Stimulated activated naive CD8-positive, alpha-beta T cell treated with anti-CD3 and anti-CD28 coated beads, Interleukin-15, Interleukin-2, amounts not matched to agents 100 ng/mL and 50 ng/mL, for 24 hours (primary cell): ENCODE measurements around the gene MZT2A.
"Not testable (repeated sequence)": the region's sequence is repeated elsewhere in the genome, so short reads cannot be mapped to it uniquely, and the experiment has no call there.

Source experiments
- H3K27ac Mint-ChIP-seq: one replicate; pipeline ENCODE4 v1.8.0; 2021; ENCODE audit warnings: mild to moderate bottlenecking, mixed read lengths
- H3K27me3 Mint-ChIP-seq: one replicate; pipeline ENCODE4 v1.8.0; 2021; ENCODE audit warnings: mixed read lengths
- H3K36me3 Mint-ChIP-seq: one replicate; pipeline ENCODE4 v1.8.0; 2021; ENCODE audit warnings: low read depth, mixed read lengths
- H3K4me1 Mint-ChIP-seq: one replicate; pipeline ENCODE4 v1.8.0; 2021; ENCODE audit warnings: low read depth, mixed read lengths
- H3K4me3 Mint-ChIP-seq: one replicate; pipeline ENCODE4 v1.8.0; 2021; ENCODE audit warnings: mild to moderate bottlenecking, mixed read lengths
- H3K9me3 Mint-ChIP-seq: one replicate; pipeline ENCODE4 v1.8.0; 2021; ENCODE audit warnings: mixed read lengths

The MZT2A gene

DNA sequence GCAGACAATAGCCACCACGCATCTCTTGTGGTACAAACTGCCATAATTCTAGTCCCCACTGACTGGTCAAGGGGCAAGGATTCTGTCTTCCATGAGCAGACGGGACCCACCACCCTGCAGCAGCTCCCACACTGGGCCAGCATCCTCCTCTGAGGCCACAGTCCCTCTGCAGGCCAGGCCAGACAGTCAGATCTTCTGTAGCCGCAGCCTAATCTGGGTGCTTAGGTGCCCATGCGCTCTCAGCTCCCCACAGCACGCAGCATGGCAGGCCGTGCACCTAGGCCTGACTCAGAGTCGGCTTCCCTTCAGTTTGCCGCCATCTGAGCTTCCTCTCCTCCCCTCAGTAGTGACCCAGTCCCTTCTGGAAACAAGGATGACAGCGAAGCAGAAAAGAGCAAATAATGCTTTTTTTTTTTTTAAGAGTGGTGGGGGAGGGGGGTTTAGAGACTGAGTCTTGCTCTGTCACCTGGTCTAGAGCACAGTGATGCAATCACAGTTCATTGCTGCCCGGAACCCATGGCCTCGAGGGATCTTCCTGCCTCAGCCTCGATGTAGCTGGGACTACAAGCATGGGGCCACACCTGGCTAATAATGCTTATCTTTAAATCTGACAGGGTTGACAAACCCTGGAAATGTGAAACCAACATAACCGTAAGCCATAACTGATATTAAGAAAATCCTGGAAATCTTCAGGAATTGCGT lies 5.8 kb downstream of the MZT2A start:
- not testable (repeated sequence) for H3K27ac Mint-ChIP-seq, H3K27me3 Mint-ChIP-seq, H3K9me3 Mint-ChIP-seq, H3K4me3 Mint-ChIP-seq
- peaks cover 17% of the 10 kb centered on the region for H3K36me3 Mint-ChIP-seq
- peaks cover 13% of the 10 kb centered on the region for H3K4me1 Mint-ChIP-seq

DNA sequence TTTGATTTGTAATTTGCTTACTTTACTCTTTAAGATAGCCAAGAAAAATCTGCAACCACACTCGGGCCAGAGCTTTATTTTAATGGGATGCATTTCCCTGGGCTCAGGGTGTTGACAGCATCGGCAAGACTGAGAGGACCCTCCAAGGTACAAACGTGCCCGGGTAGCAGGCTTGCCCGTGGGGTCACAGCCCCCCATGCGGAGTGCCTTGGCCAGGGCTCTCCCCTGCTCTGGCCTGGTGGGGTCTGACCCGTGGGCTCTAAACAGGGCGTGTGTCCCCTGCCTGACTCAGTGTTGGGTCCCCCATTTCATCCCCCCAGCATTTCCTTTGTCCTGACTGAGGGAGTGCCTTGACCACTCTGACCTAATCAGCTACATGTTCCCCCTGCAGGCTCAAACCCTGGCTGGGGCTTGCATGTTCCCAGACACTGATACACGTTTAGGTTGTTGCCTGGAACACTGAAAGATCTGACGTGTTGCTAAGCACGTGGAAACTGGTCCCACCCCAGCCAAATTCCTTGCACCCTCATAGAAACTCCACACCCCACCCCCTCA lies 7.2 kb downstream of the MZT2A start:
- H3K9me3 Mint-ChIP-seq, H3K27me3 Mint-ChIP-seq, H3K4me3 Mint-ChIP-seq, H3K27ac Mint-ChIP-seq, H3K4me1 Mint-ChIP-seq: not testable (repeated sequence)
- H3K36me3 Mint-ChIP-seq: peaks cover 12% of the 10 kb centered on the region

DNA sequence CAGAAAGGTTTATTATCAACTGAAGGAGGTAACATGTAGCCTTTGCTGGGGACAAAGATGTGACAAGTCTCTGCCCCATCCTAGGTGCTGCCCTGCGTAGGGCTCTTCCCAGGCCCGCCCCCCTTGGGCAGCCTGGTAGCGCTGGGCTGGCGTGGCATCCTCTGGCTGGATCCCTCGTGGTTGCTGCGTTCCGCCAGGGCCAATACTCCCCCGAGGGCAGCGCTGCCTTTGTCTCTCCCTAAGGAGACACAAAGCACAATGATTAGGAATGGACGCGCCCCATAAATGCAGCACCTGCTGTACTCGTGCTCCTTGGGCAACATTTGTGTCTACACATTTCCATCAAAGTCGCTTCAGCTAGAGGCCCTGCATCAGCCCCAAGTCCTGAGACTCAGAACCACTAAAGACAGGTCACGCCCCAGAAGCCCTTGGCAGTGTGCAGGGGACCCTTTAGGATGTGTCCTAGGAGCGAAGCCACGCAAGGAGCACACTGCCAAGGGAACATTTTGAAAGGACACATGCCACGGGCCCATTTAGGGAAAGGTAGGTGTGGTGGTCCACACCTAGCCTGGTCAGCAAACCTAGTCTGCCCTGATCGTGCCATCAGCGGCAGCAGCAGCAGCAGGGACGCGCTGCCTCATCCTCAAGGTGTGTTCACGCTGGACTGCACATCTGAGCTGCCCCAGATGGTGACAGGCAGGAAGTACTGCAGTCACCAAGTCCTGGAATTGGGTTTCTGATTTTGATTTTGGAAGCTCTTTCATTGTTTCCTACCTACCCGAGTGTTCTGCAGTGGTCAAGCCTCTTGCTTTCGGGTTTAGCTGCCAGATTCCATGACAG lies 8.0 kb downstream of the MZT2A start:
- H3K27me3 Mint-ChIP-seq, H3K4me1 Mint-ChIP-seq, H3K27ac Mint-ChIP-seq, H3K4me3 Mint-ChIP-seq, H3K9me3 Mint-ChIP-seq: not testable (repeated sequence)
- H3K36me3 Mint-ChIP-seq: peaks cover 12% of the 10 kb centered on the region

DNA sequence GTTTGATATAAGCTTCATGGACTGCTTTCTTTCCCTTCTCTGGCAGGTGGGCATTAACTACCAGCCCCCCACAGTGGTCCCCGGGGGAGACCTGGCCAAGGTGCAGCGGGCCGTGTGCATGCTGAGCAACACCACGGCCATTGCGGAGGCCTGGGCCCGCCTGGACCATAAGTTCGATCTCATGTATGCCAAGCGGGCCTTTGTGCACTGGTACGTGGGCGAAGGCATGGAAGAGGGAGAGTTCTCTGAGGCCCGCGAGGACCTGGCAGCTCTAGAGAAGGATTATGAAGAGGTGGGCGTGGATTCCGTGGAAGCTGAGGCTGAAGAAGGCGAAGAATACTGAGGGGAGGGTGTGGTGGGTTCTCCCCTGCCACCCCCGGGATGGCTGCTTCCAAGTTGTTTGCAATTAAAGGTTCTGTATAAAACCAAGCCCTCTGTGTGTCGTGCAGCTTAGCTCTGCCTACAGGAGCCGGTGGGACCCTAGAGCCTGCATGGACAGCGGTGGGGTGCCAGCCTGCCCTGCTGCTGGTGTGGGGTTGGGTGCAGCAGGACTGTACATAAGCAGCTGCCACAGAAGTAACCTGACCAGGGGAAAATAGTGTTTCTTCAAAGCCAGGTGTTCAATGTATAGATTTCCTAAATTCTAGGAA lies 9.6 kb downstream of the MZT2A start:
- not testable (repeated sequence) for H3K9me3 Mint-ChIP-seq, H3K27me3 Mint-ChIP-seq, H3K27ac Mint-ChIP-seq, H3K36me3 Mint-ChIP-seq, H3K4me3 Mint-ChIP-seq, H3K4me1 Mint-ChIP-seq

DNA sequence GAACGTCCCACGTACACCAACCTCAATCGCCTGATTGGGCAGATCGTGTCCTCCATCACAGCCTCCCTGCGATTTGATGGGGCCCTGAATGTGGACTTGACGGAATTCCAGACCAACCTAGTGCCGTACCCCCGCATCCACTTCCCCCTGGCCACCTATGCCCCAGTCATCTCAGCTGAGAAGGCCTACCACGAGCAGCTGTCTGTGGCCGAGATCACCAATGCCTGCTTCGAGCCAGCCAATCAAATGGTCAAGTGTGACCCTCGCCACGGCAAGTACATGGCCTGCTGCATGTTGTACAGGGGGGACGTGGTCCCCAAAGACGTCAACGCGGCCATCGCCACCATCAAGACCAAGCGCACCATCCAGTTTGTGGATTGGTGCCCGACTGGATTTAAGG lies 11.8 kb downstream of the MZT2A start:
- not testable (repeated sequence) for H3K27ac Mint-ChIP-seq, H3K9me3 Mint-ChIP-seq, H3K4me1 Mint-ChIP-seq, H3K27me3 Mint-ChIP-seq, H3K4me3 Mint-ChIP-seq
- peaks cover 14% of the 10 kb centered on the region for H3K36me3 Mint-ChIP-seq

- H3K4me3 Mint-ChIP-seq, H3K9me3 Mint-ChIP-seq, H3K4me1 Mint-ChIP-seq, H3K27me3 Mint-ChIP-seq: not testable (repeated sequence)
- peaks cover 14% of the 10 kb centered on the region for H3K36me3 Mint-ChIP-seq
- peak overlapping the region; percentile 77 for H3K27ac Mint-ChIP-seq
Measured at GRCh38 chr2:131478850-131479461, 13.2 kb downstream of the MZT2A start.

GRCh38 chr2:131478074-131478849 lies 13.9 kb downstream of the MZT2A start:
- H3K36me3 Mint-ChIP-seq: peaks cover 14% of the 10 kb centered on the region
- not testable (repeated sequence) for H3K9me3 Mint-ChIP-seq, H3K27ac Mint-ChIP-seq, H3K4me3 Mint-ChIP-seq, H3K27me3 Mint-ChIP-seq, H3K4me1 Mint-ChIP-seq

DNA sequence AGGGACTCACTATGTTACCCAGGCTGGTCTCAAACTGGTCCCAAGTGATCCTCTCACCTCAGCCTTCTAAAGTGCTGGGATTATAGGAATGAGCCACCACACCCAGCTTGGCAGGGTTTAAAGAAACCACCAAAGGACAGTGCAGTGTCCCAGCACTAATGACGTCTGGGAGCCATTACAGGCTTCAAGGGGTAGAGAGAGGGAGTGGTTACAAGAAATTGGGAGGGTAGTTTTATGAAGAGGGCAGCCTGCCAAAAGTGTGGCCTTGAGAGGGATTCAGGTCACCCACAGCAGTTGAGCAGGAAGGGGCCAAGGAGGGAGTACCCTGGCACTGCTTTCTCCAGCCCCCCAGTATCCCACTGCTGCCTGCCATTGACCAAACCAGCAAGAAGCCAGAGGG lies 15.0 kb downstream of the MZT2A start:
- H3K36me3 Mint-ChIP-seq, H3K27ac Mint-ChIP-seq: not testable (repeated sequence)

DNA sequence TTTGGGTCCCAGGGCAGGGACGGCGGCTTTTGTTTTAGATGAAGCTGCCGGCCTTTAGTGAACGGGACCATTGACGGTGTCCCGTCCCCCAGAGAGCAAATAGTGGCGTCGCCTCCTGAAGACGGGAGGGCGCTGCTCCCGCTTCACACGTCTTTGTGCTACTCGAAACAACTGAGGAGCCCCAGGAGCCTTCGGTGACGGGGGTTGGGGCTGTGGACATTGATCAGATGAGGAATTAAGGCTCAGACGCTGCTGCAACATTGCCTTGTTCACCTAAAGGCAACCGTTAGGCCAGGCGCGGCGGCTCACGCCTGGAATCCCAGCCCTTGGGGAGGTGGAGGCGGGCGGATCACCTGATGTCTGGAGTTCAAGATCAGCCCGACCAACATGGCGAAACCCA lies 15.8 kb downstream of the MZT2A start:
- not testable (repeated sequence) for H3K27ac Mint-ChIP-seq, H3K9me3 Mint-ChIP-seq, H3K4me3 Mint-ChIP-seq, H3K36me3 Mint-ChIP-seq, H3K4me1 Mint-ChIP-seq, H3K27me3 Mint-ChIP-seq

More for the DNA sequence above, 15.0 kb downstream of the MZT2A start:
- H3K4me1 Mint-ChIP-seq, H3K9me3 Mint-ChIP-seq, H3K27me3 Mint-ChIP-seq, H3K4me3 Mint-ChIP-seq: not testable (repeated sequence)

GRCh38 chr2:131475831-131476230 lies 16.4 kb downstream of the MZT2A start, which contains the start of gene TUBA3D:
TSS of gene TUBA3D (plus strand) at chr2:131476119. CDS start at chr2:131476200, 81 bp downstream.
- no peaks in the 10 kb centered on the region for H3K4me1 Mint-ChIP-seq
- no peak within 1 kb of the TSS for H3K27ac Mint-ChIP-seq
- H3K9me3 Mint-ChIP-seq: no peaks in the 10 kb centered on the region
- H3K36me3 Mint-ChIP-seq: peaks cover 5% of the 10 kb centered on the region
- no peak within 1 kb of the TSS for H3K4me3 Mint-ChIP-seq
- no peaks in the 10 kb centered on the region for H3K27me3 Mint-ChIP-seq

- H3K27me3 Mint-ChIP-seq, H3K36me3 Mint-ChIP-seq, H3K9me3 Mint-ChIP-seq, H3K4me1 Mint-ChIP-seq, H3K4me3 Mint-ChIP-seq, H3K27ac Mint-ChIP-seq: not testable (repeated sequence)
Measured at GRCh38 chr2:131473266-131473665, 18.9 kb downstream of the MZT2A start.

DNA sequence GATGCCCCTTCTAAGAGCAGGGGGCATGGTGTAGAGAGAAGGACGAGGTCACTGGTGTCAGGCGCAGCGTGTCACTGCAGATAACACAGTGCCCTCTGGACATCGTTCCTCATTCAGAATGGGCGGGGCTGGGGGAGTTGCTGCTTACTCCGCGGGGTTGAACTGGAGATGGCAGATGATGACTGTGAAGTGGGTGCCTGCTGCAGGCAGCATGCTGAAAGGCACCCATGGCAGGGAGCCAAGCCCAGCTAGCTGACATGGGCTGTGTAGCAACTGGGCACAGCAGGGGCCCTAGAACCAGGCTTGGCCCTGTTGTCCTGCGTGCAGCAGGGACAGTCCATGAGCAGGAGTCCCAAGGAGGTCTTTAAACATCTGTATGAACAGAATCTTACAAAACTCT lies 20.6 kb downstream of the MZT2A start:
- H3K36me3 Mint-ChIP-seq, H3K4me3 Mint-ChIP-seq, H3K27ac Mint-ChIP-seq, H3K27me3 Mint-ChIP-seq, H3K4me1 Mint-ChIP-seq, H3K9me3 Mint-ChIP-seq: not testable (repeated sequence)

DNA sequence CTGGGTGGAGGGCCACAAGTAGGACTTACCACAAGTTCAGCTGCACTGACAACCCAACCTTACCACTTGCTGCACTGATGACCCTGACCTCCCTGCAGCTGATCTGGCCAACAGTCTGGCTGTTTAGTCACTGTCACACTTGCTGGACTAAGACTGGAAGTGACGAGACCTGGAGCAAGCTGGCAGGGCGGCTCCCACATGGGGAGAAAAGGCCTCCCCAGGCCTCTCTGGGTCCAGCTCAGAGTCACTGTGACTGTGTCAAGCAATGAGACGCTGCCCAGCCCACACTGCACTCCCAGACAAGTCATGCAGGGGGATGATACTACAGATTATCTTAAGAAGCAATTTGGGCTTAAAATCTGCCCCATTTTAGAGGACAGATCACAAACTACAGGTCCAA lies 21.3 kb downstream of the MZT2A start:
- H3K4me3 Mint-ChIP-seq, H3K4me1 Mint-ChIP-seq, H3K36me3 Mint-ChIP-seq, H3K9me3 Mint-ChIP-seq, H3K27me3 Mint-ChIP-seq, H3K27ac Mint-ChIP-seq: not testable (repeated sequence)

DNA sequence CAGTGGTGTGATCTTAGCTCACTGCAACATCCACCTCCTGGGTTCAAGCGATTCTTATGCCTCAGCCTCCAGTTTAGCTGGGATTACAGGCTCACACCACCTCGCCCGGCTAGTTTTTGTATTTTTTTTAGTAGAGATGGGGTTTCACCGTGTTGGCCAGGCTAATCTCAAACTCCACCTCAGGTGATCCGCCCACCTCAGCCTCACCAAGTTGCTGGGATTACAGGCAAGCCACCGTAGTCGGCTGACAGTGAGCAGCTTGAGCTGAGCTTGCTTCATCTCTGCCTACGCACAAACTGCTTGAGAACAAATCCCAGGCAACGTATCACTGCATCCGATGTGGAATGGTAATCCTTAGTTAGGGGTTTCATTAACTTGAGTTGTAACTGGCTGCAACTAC lies 24.5 kb downstream of the MZT2A start:
- H3K4me1 Mint-ChIP-seq, H3K27me3 Mint-ChIP-seq, H3K9me3 Mint-ChIP-seq, H3K36me3 Mint-ChIP-seq, H3K27ac Mint-ChIP-seq, H3K4me3 Mint-ChIP-seq: not testable (repeated sequence)
